Lower leg skin (tissue), 3 donors: ENCODE data around the gene TUBB1.

Experiments
- POLR2A ChIP-seq, 2 donors: fragments of 450-650 bp; IDR thresholded peaks; one replicate each; pipeline ENCODE4 v1.6.1; 2016 to 2017; ENCODE audit warnings: antibody characterized with exemption in 2 of 2, mild to moderate bottlenecking in 1 of 2, moderate library complexity in 1 of 2
- TF ChIP-seq, protein P1 (sequence below), 3 donors: fragments of 450-650 bp; IDR thresholded peaks; one replicate each; pipeline ENCODE4 v1.5.1; 2016; ENCODE audit warnings: antibody characterized with exemption in 3 of 3, mild to moderate bottlenecking in 3 of 3, moderate library complexity in 2 of 3

- TF ChIP-seq, protein P1, sequence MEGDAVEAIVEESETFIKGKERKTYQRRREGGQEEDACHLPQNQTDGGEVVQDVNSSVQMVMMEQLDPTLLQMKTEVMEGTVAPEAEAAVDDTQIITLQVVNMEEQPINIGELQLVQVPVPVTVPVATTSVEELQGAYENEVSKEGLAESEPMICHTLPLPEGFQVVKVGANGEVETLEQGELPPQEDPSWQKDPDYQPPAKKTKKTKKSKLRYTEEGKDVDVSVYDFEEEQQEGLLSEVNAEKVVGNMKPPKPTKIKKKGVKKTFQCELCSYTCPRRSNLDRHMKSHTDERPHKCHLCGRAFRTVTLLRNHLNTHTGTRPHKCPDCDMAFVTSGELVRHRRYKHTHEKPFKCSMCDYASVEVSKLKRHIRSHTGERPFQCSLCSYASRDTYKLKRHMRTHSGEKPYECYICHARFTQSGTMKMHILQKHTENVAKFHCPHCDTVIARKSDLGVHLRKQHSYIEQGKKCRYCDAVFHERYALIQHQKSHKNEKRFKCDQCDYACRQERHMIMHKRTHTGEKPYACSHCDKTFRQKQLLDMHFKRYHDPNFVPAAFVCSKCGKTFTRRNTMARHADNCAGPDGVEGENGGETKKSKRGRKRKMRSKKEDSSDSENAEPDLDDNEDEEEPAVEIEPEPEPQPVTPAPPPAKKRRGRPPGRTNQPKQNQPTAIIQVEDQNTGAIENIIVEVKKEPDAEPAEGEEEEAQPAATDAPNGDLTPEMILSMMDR (IDR thresholded peaks at IDR 0.05) = no peak
- no peak for TF ChIP-seq POLR2A (IDR thresholded peaks at IDR 0.05)
Observed at GRCh38 chr20:59018817-59019216, 412 bp upstream of the TUBB1 start.
